Neural crest cell (in vitro differentiated cells): ENCODE results near the gene PLEKHA1. TPM values are rescaled to one million over a fixed set of nuclear protein-coding genes. Genes with fewer than 3 reads are reported as not detected.

Source experiments
- DNase-seq: peaks from one replicate; pipeline ENCODE4 v3.0.0; 2021; ENCODE audit warnings: low read depth, mixed read lengths, low spot score
- H3K27ac Mint-ChIP-seq: one replicate; pipeline ENCODE4 v1.8.0; 2021; ENCODE audit warnings: mild to moderate bottlenecking, mixed read lengths; ENCODE audit not compliant: unreplicated experiment
- H3K27me3 Mint-ChIP-seq: 2 replicates; pipeline ENCODE4 v1.8.0; 2021; ENCODE audit warnings: low read depth, mild to moderate bottlenecking, mixed read lengths
- H3K36me3 Mint-ChIP-seq: 2 replicates; pipeline ENCODE4 v1.8.0; 2021; ENCODE audit warnings: low read depth, mild to moderate bottlenecking, mixed read lengths
- H3K4me1 Mint-ChIP-seq: 2 replicates; pipeline ENCODE4 v1.8.0; 2021; ENCODE audit warnings: mixed read lengths
- H3K4me3 Mint-ChIP-seq: one replicate; pipeline ENCODE4 v1.8.0; 2021; ENCODE audit warnings: mild to moderate bottlenecking, mixed read lengths
- H3K9me3 Mint-ChIP-seq: 2 replicates; pipeline ENCODE4 v1.8.0; 2021; ENCODE audit warnings: mixed read lengths
- CTCF ChIP-seq: fragments of 200-600 bp; sonication (generic); conservative IDR thresholded peaks from 2 replicates; pipeline ENCODE4 v1.5.0; 2021; ENCODE audit warnings: antibody characterized with exemption, mild to moderate bottlenecking
- total RNA-seq: library from RNA; stranded (reverse); gene quantifications from 2 replicates; pipeline ENCODE4 v1.2.1, GENCODE V29; 2021

The PLEKHA1 gene
- total RNA-seq, 1 donor from 2014 or later = 20.6 TPM

DNA sequence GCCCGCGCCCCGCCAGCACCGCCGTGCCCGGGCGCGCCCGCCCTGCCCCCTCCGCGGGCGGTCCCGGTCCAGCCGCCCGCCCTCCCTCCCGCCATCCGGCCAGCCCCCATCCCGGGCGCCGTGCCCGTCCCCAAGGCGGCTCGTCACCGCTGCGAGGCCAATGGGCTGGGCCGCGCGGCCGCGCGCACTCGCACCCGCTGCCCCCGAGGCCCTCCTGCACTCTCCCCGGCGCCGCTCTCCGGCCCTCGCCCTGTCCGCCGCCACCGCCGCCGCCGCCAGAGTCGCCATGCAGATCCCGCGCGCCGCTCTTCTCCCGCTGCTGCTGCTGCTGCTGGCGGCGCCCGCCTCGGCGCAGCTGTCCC is 86.8 kb downstream of the PLEKHA1 start, which contains the start of gene HTRA1:
Gene HTRA1, plus strand, starts transcription at position 187 of the 362 bp plus-strand sequence. Its CDS starts 100 bp downstream, at position 287.
- no peak for TF ChIP-seq CTCF
- peaks cover 71% of the 10 kb centered on the region for H3K27me3 Mint-ChIP-seq
- no peaks in the 10 kb centered on the region for H3K36me3 Mint-ChIP-seq
- H3K4me3 Mint-ChIP-seq = peak within 1 kb of the TSS; percentile 87
- no peak within 1 kb of the TSS for H3K27ac Mint-ChIP-seq
- H3K9me3 Mint-ChIP-seq = no peaks in the 10 kb centered on the region
- peaks cover 14% of the 10 kb centered on the region for H3K4me1 Mint-ChIP-seq
- DNase-seq = peak; percentile 43

- peaks cover 14% of the 10 kb centered on the region for H3K4me1 Mint-ChIP-seq
Measured at GRCh38 chr10:122461729-122462532, 87.4 kb downstream of the PLEKHA1 start.

DNA sequence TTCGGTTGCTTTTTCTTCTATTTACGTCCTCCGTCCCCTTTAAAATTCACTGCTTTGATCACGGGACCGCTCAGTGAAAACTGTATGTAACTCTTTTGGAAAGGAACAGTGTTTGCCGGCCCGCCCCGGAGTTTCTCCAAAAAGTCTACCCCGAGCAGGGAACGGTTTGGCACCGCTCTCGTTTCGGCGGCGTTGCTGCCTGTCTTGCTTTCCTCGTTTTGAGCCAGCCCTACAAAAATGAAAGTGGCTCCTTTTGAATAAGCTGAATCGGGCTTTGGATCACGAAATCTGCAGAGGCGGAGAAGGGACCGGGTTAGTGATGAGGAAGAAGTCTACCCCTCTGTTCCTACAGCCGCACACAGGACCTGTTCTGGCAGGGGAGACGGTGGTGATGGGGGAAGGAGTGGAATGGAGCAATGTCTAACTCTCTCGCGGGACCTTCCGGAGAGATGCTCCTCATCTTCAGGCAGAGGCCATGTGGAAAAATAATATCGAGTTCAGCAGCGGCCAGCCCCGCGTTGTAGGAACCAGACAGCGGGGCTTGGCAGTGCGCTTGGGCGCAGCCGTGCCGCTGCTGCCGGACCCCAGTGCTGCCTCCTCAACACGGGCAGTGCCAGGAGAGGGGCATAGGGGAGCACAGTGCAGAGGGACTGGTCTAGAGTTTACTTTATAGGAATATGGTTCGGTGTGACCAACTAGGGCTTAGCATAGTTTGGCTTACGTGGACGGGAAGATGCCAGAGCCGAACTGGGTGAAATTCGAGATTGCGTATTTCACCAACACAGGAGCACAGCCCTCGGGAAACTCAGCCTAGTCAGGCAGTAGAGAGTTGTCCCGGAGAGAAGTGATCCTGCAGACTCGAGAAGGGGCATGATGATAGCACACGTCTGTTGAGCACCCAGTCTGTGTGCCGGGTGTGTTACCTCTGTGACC is 88.3 kb downstream of the PLEKHA1 start:
- peaks cover 82% of the 10 kb centered on the region for H3K27me3 Mint-ChIP-seq
- TF ChIP-seq CTCF = no peak
- H3K27ac Mint-ChIP-seq = no peak overlapping the region
- peak overlapping the region; percentile 87 for H3K4me3 Mint-ChIP-seq
- no peaks in the 10 kb centered on the region for H3K36me3 Mint-ChIP-seq
- peaks cover 14% of the 10 kb centered on the region for H3K4me1 Mint-ChIP-seq
- no peak for DNase-seq
- H3K9me3 Mint-ChIP-seq = no peaks in the 10 kb centered on the region

More at GRCh38 chr10:122461729-122462532, 87.4 kb downstream of the PLEKHA1 start:
- TF ChIP-seq CTCF = no peak
- DNase-seq = no peak
- no peaks in the 10 kb centered on the region for H3K36me3 Mint-ChIP-seq
- peak overlapping the region; percentile 87 for H3K4me3 Mint-ChIP-seq
- no peak overlapping the region for H3K27ac Mint-ChIP-seq
- H3K27me3 Mint-ChIP-seq = peaks cover 76% of the 10 kb centered on the region
- no peaks in the 10 kb centered on the region for H3K9me3 Mint-ChIP-seq

DNA sequence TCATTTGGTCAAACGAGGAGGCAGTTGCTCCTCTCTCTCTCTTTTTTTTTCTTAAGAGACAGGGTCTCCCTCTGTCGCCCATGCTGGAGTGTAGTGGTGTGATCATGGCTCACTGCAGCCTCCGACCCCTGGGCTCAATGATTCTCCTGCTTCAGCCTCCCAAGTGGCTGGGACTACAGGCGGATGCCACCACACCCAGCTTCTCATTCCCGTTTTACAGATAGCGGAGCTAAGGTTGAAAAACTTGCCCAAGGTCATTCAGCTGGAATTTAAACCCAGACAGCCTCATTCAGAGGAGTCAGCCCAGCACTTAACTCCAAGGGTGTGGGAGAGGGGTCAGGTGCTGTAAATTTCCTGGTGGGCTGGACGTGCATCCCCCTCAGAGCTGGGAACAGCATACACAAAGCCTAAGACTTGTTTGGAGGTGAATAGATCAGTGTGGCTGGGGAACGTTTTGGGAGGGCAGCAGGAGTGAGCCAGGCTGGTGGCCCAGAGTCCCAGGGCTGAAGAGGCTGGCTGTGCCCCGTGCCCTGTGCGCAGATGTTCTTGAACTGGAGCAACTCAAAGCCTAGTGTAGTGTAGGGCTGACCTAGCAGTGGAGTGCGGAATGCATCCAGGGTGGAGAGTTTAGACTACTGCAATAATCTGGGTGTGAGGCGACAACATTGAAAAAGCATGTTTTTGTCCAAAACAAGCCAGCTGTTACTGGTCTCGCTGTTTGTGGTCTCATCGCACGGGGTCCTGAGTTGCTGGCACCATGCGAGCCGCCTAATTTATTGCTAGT is 89.2 kb downstream of the PLEKHA1 start:
- Mint-ChIP-seq H3K4me1 (peaks cover 9% of the 10 kb centered on the region), H3K27ac (no peak overlapping the region), H3K9me3 (no peaks in the 10 kb centered on the region), H3K4me3 (peak overlapping the region; percentile 87), H3K27me3 (peaks cover 83% of the 10 kb centered on the region), H3K36me3 (no peaks in the 10 kb centered on the region)
- DNase-seq = no peak
- no peak for TF ChIP-seq CTCF

DNA sequence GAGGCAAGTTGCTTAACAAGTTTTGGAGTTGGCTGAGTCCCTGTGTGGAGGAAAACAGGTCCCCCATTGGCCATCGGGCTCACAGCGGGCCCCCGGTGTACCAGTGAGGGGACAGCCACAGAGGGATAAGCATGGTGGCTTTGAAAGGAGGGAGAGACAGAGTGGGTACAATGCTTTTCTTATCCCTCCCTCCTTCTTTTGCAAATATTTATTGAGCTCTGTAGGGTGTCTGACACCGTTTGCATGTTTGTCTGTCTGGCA is 89.7 kb downstream of the PLEKHA1 start:
- Mint-ChIP-seq H3K27ac (no peak overlapping the region), H3K4me1 (peaks cover 9% of the 10 kb centered on the region), H3K4me3 (peak overlapping the region; percentile 87), H3K27me3 (peaks cover 83% of the 10 kb centered on the region), H3K36me3 (no peaks in the 10 kb centered on the region), H3K9me3 (no peaks in the 10 kb centered on the region)
- TF ChIP-seq CTCF = no peak
- no peak for DNase-seq
